Endothelial cell (in vitro differentiated cells): ENCODE data around the gene MPHOSPH10. TPM values are rescaled to one million over a fixed set of nuclear protein-coding genes. Genes with fewer than 3 reads are reported as not detected.

Experiments
- DNase-seq: peaks from one replicate; pipeline ENCODE4 v3.0.0; 2021; ENCODE audit warnings: low spot score
- H3K27ac Mint-ChIP-seq: one replicate; pipeline ENCODE4 v1.8.0; 2021; ENCODE audit warnings: mixed read lengths, inconsistent platforms; ENCODE audit not compliant: unreplicated experiment
- H3K27me3 Mint-ChIP-seq: one replicate; pipeline ENCODE4 v1.8.0; 2021; ENCODE audit warnings: mild to moderate bottlenecking, moderate library complexity, mixed read lengths, inconsistent platforms; ENCODE audit not compliant: unreplicated experiment
- H3K36me3 Mint-ChIP-seq: one replicate; pipeline ENCODE4 v1.8.0; 2021; ENCODE audit warnings: mild to moderate bottlenecking, low read depth, mixed read lengths, inconsistent platforms; ENCODE audit not compliant: unreplicated experiment
- H3K4me1 Mint-ChIP-seq: one replicate; pipeline ENCODE4 v1.8.0; 2021; ENCODE audit warnings: mild to moderate bottlenecking, mixed read lengths, inconsistent platforms; ENCODE audit not compliant: unreplicated experiment
- H3K4me3 Mint-ChIP-seq: one replicate; pipeline ENCODE4 v1.8.0; 2021; ENCODE audit warnings: mild to moderate bottlenecking, mixed read lengths, inconsistent platforms; ENCODE audit not compliant: unreplicated experiment
- H3K9me3 Mint-ChIP-seq: one replicate; pipeline ENCODE4 v1.8.0; 2021; ENCODE audit warnings: mixed read lengths, inconsistent platforms; ENCODE audit not compliant: unreplicated experiment
- total RNA-seq: library from RNA; stranded (reverse); fragmentation: NEBNext Ultra II Directional; extraction: Animal tissue kit (Norgen Biotek cat#: 25700); gene quantifications from one replicate; pipeline ENCODE4 v1.2.1, GENCODE V29; 2021; ENCODE audit not compliant: unreplicated experiment
- TF ChIP-seq, protein P1 (sequence below): fragments of 200-600 bp; sonication (generic); IDR thresholded peaks from one replicate; pipeline ENCODE4 v1.5.0; 2021; ENCODE audit warnings: antibody characterized with exemption; ENCODE audit not compliant: unreplicated experiment

MPHOSPH10 gene
- total RNA-seq, 1 donor from 2014 or later: 24.7 TPM

DNA sequence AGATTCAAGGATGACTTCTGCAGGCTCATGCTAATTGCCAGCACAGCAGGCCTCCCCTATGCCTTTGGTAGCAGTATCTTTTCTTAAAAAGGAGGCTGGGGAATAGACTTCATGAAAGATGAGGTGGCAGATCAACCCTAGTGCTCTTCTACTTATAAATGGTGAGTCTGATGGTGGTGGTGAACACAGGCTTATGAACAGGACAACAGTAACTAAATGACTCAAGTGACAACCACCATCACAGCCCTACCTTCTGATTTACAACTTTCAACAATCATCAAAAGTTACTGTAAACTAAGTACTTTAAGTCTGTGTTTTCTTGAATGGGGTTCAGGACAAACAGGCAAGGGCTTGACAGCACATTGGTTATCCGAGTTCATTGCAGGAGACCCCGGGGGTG lies 57.2 kb downstream of the MPHOSPH10 start:
- H3K27ac Mint-ChIP-seq: no peak overlapping the region
- no peaks in the 10 kb centered on the region for H3K36me3 Mint-ChIP-seq
- no peaks in the 10 kb centered on the region for H3K27me3 Mint-ChIP-seq
- TF ChIP-seq, protein P1, sequence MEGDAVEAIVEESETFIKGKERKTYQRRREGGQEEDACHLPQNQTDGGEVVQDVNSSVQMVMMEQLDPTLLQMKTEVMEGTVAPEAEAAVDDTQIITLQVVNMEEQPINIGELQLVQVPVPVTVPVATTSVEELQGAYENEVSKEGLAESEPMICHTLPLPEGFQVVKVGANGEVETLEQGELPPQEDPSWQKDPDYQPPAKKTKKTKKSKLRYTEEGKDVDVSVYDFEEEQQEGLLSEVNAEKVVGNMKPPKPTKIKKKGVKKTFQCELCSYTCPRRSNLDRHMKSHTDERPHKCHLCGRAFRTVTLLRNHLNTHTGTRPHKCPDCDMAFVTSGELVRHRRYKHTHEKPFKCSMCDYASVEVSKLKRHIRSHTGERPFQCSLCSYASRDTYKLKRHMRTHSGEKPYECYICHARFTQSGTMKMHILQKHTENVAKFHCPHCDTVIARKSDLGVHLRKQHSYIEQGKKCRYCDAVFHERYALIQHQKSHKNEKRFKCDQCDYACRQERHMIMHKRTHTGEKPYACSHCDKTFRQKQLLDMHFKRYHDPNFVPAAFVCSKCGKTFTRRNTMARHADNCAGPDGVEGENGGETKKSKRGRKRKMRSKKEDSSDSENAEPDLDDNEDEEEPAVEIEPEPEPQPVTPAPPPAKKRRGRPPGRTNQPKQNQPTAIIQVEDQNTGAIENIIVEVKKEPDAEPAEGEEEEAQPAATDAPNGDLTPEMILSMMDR: no peak
- no peak for DNase-seq
- H3K4me3 Mint-ChIP-seq: no peak overlapping the region
- H3K4me1 Mint-ChIP-seq: peaks cover 32% of the 10 kb centered on the region
- no peaks in the 10 kb centered on the region for H3K9me3 Mint-ChIP-seq

DNA sequence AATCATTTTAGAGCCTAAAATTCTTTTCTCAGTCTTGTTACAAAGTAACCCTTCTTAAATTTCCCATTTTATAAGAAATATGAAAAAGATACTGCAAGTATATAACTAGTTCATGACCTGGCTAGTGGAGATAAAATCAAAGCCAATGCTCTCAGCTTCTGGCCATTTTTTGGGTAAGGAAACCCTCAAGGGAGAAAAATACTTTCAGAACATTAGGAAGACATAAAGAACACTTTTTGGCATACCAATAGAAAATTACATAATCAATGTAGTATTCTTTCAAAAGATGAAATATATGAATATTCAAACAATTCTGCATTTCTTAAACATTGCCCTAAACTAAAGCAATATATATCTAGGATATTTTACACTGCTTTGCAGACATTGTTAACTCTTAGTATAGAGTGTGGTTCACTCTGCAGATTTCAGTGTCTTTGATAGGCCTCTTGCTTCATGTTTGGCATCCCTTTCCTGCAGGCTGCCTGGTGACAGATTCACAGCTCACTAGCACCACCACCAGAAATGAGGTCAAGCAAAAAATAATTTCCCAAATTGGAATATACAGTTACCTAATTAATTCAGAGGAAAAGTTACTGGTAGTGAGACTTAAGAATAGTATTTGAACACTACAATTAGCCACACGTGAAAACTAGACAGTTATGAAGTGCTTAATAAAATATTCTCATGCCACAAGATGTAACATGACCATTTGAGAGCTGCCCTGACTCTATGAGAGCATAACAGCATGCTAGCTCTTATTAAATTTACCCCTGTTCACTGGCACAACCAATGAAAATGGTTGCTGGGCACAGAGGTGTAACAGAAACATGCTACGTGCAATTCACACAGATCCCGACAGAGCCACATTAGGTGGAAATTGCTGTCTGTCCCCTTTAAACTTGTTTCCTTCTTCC lies 60.5 kb downstream of the MPHOSPH10 start:
- Mint-ChIP-seq H3K27ac (no peak overlapping the region), H3K9me3 (no peaks in the 10 kb centered on the region), H3K4me3 (no peak overlapping the region), H3K27me3 (no peaks in the 10 kb centered on the region), H3K36me3 (no peaks in the 10 kb centered on the region), H3K4me1 (peaks cover 23% of the 10 kb centered on the region)
- no peak for DNase-seq
- TF ChIP-seq, protein P1: no peak

DNA sequence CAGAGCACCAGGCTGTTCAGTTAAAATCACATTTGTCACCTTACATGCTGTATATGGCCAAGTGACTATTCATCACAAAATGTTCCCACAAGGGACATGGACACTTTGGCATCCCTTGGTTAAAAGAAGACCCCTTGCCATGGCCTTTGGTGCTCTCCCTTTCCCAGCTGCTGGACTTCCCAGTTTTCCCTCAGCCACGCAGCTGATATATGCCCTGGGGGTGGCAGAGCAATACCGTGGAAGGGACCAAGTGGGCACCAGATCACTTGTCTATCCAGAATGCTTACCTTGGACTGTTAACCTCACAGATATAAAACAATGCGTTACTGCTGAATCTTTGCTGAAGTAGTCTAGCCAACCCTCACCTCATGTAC lies 61.1 kb downstream of the MPHOSPH10 start:
- Mint-ChIP-seq H3K4me1 (peaks cover 18% of the 10 kb centered on the region), H3K9me3 (no peaks in the 10 kb centered on the region), H3K4me3 (no peak overlapping the region), H3K27me3 (no peaks in the 10 kb centered on the region), H3K27ac (no peak overlapping the region), H3K36me3 (no peaks in the 10 kb centered on the region)
- TF ChIP-seq, protein P1: no peak
- DNase-seq: no peak

Other genes with a start within 250 kb of the MPHOSPH10 start
- gene VAX2, start 230.1 kb upstream of the MPHOSPH10 start, total RNA-seq: 2.2 TPM
- gene ATP6V1B1, start 194.7 kb upstream of the MPHOSPH10 start, total RNA-seq: not detected
- 0.56 TPM for gene ANKRD53, start 152.0 kb upstream of the MPHOSPH10 start, total RNA-seq
- 37.1 TPM for gene TEX261, start 135.8 kb upstream of the MPHOSPH10 start, total RNA-seq
- 125 TPM for gene NAGK, start 62.0 kb upstream of the MPHOSPH10 start, total RNA-seq
- 4.6 TPM for gene MCEE, start 405 bp upstream of the MPHOSPH10 start, total RNA-seq
- gene PAIP2B, start 96.5 kb downstream of the MPHOSPH10 start, total RNA-seq: 2.9 TPM
- gene ZNF638, start 201.1 kb downstream of the MPHOSPH10 start, total RNA-seq: 144 TPM